Peyer's patch (tissue), 4 donors: ENCODE measurements around the gene CBFB. TPM values are rescaled to one million over a fixed set of nuclear protein-coding genes. Genes with fewer than 3 reads are reported as not detected.

Source experiments
- DNase-seq, 3 donors: peaks; one replicate each; pipeline ENCODE4 v3.0.0-alpha.2; 2017 to 2019
- H3K27ac ChIP-seq, 4 donors: fragments of 200-600 bp; sonication (generic); one replicate each; pipeline ENCODE4 v1.5.1; 2016 to 2019
- H3K27me3 ChIP-seq, 2 donors: fragments of 200-600 bp; sonication (generic); one replicate each; pipeline ENCODE4 v1.5.1; 2019
- H3K36me3 ChIP-seq, 3 donors: fragments of 200-600 bp; sonication (generic); one replicate each; pipeline ENCODE4 v1.5.1; 2016 to 2019
- H3K4me1 ChIP-seq, 4 donors: fragments of 200-600 bp; sonication (generic); one replicate each; pipeline ENCODE4 v1.5.1; 2016 to 2019
- H3K4me3 ChIP-seq, 4 donors: fragments of 200-600 bp; sonication (generic); 1 replicate in 3 of 4; 2 replicates in 1 of 4; pipeline ENCODE4 v1.5.1; 2016 to 2019; ENCODE audit warnings: mild to moderate bottlenecking in 1 of 4
- H3K9me3 ChIP-seq, 4 donors: fragments of 200-600 bp; sonication (generic); one replicate each; pipeline ENCODE4 v1.5.1; 2016 to 2019; ENCODE audit warnings: mild to moderate bottlenecking in 1 of 4
- CTCF ChIP-seq, 6 experiments: fragments of 450-650 bp in 4 of 6; fragments of 200-600 bp in 2 of 6; sonication (generic) in 1 of 6; IDR thresholded peaks; one replicate each; pipeline ENCODE4 v1.5.1; 2017 to 2019; ENCODE audit warnings: antibody characterized with exemption in 6 of 6, mild to moderate bottlenecking in 3 of 6, moderate library complexity in 1 of 6
- POLR2A ChIP-seq, 2 donors: fragments of 450-650 bp; IDR thresholded peaks; one replicate each; pipeline ENCODE4 v1.5.1; 2017; ENCODE audit warnings: antibody characterized with exemption in 2 of 2, mild to moderate bottlenecking in 2 of 2, moderate library complexity in 2 of 2
- total RNA-seq, 4 donors: library from RNA; depleted of rRNA; stranded (reverse); fragments of >200 nt; gene quantifications; one replicate each; pipeline ENCODE4 v1.1.0, GENCODE V29; 2016

The CBFB gene
- total RNA-seq, 4 donors from 2014 or later, result 14.0 to 30.5 (median 26.6) TPM

- peaks cover 0 to 17% (median 0%) of the 10 kb centered on the region in 3 donors for H3K36me3 ChIP-seq
- no peaks in the 10 kb centered on the region for H3K9me3 ChIP-seq
- no peak overlapping the region for H3K27ac ChIP-seq
- no peaks in the 10 kb centered on the region for H3K27me3 ChIP-seq
- no peaks in the 10 kb centered on the region for H3K4me1 ChIP-seq
- H3K4me3 ChIP-seq, result no peak overlapping the region
- no peak for DNase-seq
- TF ChIP-seq POLR2A (IDR thresholded peaks at IDR 0.05) (no peak), CTCF (IDR thresholded peaks at IDR 0.05) (peak in 4 of 6 experiments; percentile 9 to 39 (median 24))
These were observed 71.8 kb downstream of the CBFB start for GRCh38 chr16:67100569-67101310.

- Histone ChIP-seq H3K9me3 (no peaks in the 10 kb centered on the region), H3K36me3 (peaks cover 0 to 17% (median 0%) of the 10 kb centered on the region in 3 donors), H3K4me1 (no peaks in the 10 kb centered on the region), H3K4me3 (no peak overlapping the region), H3K27me3 (no peaks in the 10 kb centered on the region), H3K27ac (no peak overlapping the region)
- no peak for DNase-seq
- TF ChIP-seq POLR2A (IDR thresholded peaks at IDR 0.05) (no peak), CTCF (IDR thresholded peaks at IDR 0.05) (no peak)
These were observed 72.5 kb downstream of the CBFB start for GRCh38 chr16:67101311-67102082.

- H3K9me3 ChIP-seq, result no peaks in the 10 kb centered on the region
- no peak overlapping the region for H3K4me3 ChIP-seq
- peaks cover 0 to 8% (median 0%) of the 10 kb centered on the region in 3 donors for H3K36me3 ChIP-seq
- no peak for DNase-seq
- H3K4me1 ChIP-seq, result no peaks in the 10 kb centered on the region
- no peak for TF ChIP-seq POLR2A (IDR thresholded peaks at IDR 0.05)
- TF ChIP-seq CTCF (IDR thresholded peaks at IDR 0.05), result peak in 1 of 6 experiments; percentile 12
- H3K27ac ChIP-seq, result no peak overlapping the region
- no peaks in the 10 kb centered on the region for H3K27me3 ChIP-seq
These were observed 75.1 kb downstream of the CBFB start for GRCh38 chr16:67104061-67104460.

- H3K27ac ChIP-seq, result no peak overlapping the region
- TF ChIP-seq POLR2A (IDR thresholded peaks at IDR 0.05) (no peak), CTCF (IDR thresholded peaks at IDR 0.05) (no peak)
- peaks cover 0 to under 1% (median 0%) of the 10 kb centered on the region in 3 donors for H3K36me3 ChIP-seq
- H3K4me1 ChIP-seq, result no peaks in the 10 kb centered on the region
- H3K9me3 ChIP-seq, result no peaks in the 10 kb centered on the region
- no peaks in the 10 kb centered on the region for H3K27me3 ChIP-seq
- H3K4me3 ChIP-seq, result no peak overlapping the region
- DNase-seq, result no peak
These were observed 75.9 kb downstream of the CBFB start for GRCh38 chr16:67104845-67105244.

GRCh38 chr16:67105246-67105645 lies 76.3 kb downstream of the CBFB start:
- H3K4me1 ChIP-seq, result peaks cover 0 to 4% (median 0%) of the 10 kb centered on the region in 4 donors
- DNase-seq, result no peak
- H3K4me3 ChIP-seq, result no peak overlapping the region
- no peaks in the 10 kb centered on the region for H3K27me3 ChIP-seq
- H3K27ac ChIP-seq, result no peak overlapping the region
- H3K9me3 ChIP-seq, result no peaks in the 10 kb centered on the region
- no peaks in the 10 kb centered on the region for H3K36me3 ChIP-seq
- TF ChIP-seq CTCF (IDR thresholded peaks at IDR 0.05), result no peak
- TF ChIP-seq POLR2A (IDR thresholded peaks at IDR 0.05), result no peak
